DOHH2 (cell line): ENCODE data around the gene ERBB2.

Experiments used
- EZH2phosphoT487 ChIP-seq: fragments of 200-600 bp; sonication (generic); IDR thresholded peaks from 2 replicates; pipeline ENCODE4 v1.6.1; 2017; ENCODE audit warnings: borderline replicate concordance, mild to moderate bottlenecking, antibody characterized with exemption, low read length, moderate library complexity, mixed read lengths
- TF ChIP-seq, protein P1 (sequence below): fragments of 200-600 bp; sonication (generic); IDR thresholded peaks from one replicate; pipeline ENCODE4 v1.5.1; 2014; ENCODE audit warnings: antibody characterized with exemption, mild to moderate bottlenecking, low read depth, low read length; ENCODE audit not compliant: poor library complexity, severe bottlenecking

- TF ChIP-seq, protein P1, sequence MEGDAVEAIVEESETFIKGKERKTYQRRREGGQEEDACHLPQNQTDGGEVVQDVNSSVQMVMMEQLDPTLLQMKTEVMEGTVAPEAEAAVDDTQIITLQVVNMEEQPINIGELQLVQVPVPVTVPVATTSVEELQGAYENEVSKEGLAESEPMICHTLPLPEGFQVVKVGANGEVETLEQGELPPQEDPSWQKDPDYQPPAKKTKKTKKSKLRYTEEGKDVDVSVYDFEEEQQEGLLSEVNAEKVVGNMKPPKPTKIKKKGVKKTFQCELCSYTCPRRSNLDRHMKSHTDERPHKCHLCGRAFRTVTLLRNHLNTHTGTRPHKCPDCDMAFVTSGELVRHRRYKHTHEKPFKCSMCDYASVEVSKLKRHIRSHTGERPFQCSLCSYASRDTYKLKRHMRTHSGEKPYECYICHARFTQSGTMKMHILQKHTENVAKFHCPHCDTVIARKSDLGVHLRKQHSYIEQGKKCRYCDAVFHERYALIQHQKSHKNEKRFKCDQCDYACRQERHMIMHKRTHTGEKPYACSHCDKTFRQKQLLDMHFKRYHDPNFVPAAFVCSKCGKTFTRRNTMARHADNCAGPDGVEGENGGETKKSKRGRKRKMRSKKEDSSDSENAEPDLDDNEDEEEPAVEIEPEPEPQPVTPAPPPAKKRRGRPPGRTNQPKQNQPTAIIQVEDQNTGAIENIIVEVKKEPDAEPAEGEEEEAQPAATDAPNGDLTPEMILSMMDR: no peak
- no peak for TF ChIP-seq EZH2phosphoT487
These were observed 17.8 kb downstream of the ERBB2 start for GRCh38 chr17:39717660-39718059.
